Fibroblast of villous mesenchyme (primary cell): ENCODE data around the gene AGAP3. TPM values are rescaled to one million over a fixed set of nuclear protein-coding genes. Genes with fewer than 3 reads are reported as not detected.

ENCODE experiments used
- DNase-seq: peaks from one replicate; pipeline ENCODE4 v3.0.0-alpha.2; 2010; ENCODE audit warnings: low read depth
- H3K4me3 ChIP-seq: 2 replicates; pipeline ENCODE4 v1.5.1; 2011; ENCODE audit warnings: low read depth, mild to moderate bottlenecking, low read length
- total RNA-seq: library from RNA; depleted of rRNA; stranded (reverse); fragments of >200 nt; gene quantifications from 2 replicates; pipeline ENCODE4 v1.2.3, GENCODE V29; 2012
- TF ChIP-seq, protein P1 (sequence below): IDR thresholded peaks from 2 replicates; pipeline ENCODE4 v1.5.1; 2012; ENCODE audit warnings: low read depth, mild to moderate bottlenecking, low read length; ENCODE audit not compliant: insufficient read depth

Gene AGAP3
- total RNA-seq, 1 donor = 59.2 TPM

DNA sequence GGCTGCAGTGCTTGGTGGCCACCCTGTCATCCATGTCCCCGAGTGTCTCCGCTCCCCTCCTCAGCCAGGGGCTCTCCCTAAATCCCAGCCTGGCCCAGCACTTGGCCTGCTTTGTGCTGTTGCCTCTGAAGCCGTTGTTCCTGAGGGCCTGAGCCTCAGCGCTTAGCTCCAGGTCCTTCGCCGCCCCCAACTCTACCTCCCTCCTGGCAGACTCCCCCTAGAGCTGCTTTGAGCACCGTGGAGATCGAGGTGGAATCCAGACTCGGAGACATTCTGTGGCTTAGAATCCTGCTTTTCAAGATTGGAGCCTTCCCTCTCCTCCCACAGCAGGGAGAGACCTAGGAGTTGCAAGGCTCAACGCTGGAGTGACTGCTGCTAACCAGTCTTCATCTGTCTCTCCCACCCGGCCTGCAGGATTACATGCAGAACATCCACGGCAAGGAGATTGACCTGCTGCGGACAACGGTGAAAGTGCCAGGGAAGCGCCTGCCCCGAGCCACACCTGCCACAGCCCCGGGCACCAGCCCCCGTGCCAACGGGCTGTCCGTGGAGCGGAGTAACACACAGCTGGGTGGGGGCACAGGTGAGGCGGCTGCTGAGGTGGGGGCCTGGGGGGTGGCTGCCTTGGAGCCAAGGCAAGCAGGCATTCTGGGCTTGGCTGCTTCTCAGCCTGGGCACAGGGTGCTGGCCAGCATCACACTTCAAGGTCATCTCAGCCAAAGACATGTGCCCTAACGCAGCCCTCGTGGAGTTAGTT lies 47.9 kb downstream of the AGAP3 start:
- TF ChIP-seq, protein P1, sequence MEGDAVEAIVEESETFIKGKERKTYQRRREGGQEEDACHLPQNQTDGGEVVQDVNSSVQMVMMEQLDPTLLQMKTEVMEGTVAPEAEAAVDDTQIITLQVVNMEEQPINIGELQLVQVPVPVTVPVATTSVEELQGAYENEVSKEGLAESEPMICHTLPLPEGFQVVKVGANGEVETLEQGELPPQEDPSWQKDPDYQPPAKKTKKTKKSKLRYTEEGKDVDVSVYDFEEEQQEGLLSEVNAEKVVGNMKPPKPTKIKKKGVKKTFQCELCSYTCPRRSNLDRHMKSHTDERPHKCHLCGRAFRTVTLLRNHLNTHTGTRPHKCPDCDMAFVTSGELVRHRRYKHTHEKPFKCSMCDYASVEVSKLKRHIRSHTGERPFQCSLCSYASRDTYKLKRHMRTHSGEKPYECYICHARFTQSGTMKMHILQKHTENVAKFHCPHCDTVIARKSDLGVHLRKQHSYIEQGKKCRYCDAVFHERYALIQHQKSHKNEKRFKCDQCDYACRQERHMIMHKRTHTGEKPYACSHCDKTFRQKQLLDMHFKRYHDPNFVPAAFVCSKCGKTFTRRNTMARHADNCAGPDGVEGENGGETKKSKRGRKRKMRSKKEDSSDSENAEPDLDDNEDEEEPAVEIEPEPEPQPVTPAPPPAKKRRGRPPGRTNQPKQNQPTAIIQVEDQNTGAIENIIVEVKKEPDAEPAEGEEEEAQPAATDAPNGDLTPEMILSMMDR = no peak
- no peak overlapping the region for H3K4me3 ChIP-seq
- DNase-seq = no peak

DNA sequence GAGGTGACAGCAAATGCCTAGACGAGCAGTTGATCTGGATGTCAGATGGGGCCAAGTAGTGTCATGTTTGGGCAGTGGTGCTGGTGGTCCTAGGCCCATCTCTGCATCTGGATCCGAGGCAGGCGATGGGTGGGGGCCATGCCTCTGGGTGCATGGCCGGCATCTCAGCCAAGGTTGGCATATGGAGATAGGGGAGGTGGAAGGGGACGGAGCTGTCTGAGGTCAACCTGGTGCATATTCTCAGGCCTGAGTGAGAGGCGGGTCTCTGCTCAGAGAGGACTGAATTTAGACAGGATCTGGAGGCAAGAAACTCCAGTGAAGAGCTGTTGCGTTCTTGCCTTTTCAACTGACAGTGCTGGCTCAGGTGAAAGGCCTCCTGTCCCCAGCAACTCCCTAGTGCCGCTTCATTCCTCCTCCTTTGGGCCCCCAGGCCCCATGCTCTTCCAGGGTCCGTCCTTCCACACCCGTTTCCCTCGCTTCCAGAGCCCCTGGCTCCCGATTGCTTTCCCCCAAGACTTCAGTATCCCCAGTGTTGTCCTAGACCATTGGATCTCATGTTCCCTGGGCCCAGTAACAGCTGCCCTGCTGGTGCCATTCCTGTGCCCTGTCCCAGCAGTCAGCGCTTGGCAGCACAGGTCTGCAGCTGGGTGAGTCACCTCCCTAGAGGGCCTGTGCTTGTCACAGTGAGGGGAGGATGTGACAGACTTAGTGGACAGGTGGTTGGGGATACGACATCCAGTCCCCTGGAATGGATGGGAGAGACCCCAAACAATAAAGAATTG lies 48.7 kb downstream of the AGAP3 start:
- DNase-seq = no peak
- TF ChIP-seq, protein P1 = no peak
- H3K4me3 ChIP-seq = no peak overlapping the region

DNA sequence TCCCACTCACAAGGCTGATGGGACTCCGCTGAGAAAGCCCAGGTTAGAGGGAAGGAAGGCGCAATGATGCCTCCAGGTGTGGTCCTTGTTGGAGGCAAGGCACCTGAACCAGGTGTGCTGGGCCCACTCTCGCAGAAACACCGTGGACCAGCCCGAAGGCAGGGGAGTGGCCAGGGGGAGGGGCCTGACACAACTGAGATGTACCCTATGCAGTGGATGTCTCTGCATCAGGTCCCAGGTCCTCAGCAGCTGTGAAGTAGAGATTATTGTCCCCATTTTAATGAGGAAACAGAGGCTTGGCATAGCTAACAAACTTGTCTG lies 49.2 kb downstream of the AGAP3 start:
- TF ChIP-seq, protein P1 = no peak
- no peak for DNase-seq
- H3K4me3 ChIP-seq = no peak overlapping the region

DNA sequence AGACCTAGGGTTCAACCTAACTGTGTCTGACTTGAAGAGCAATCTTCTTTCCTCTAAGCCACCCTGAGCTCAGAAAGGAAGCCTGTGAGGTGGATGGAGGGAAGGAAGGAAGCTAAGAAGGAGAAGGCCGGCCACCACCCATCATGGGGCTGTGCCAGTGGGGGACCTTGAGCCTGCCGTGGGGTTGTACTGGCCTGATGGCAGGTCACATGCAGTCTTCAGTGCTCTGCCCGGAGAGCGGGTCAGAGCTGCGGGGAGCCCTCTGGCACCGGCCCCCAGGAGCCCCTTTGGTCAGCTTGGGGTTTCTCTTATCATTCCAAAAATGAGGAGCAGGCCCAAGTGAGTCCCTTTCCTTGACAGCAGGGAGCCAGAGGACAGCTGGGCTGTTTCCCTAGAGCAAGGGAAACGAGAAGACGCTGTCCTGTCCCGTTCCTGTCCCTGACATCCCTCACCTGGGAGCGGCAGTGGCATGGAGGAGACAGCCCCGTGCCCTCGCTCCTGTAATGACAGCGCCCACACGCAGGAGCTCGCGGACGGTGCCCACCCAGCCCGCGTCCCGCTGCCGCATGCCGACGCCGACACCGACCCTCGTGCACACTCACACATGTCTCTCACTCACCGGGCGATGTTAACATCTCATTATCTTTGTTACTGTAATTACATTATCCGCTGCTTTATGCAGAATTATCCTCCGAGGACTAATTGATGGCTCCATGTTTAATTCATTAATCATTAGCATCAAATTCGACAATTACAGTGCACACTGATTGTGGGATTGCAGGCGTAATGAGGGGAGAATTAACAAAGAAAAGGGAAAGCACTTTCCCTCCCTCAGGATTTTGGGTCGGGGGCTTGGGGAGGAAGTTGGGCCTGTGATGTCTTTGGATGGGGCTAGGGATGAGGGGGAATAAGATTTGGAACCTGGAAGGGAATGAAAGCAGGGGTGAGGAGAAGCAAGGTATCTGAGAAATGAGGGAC lies 49.9 kb downstream of the AGAP3 start:
- no peak overlapping the region for H3K4me3 ChIP-seq
- TF ChIP-seq, protein P1 = no peak
- DNase-seq = no peak

DNA sequence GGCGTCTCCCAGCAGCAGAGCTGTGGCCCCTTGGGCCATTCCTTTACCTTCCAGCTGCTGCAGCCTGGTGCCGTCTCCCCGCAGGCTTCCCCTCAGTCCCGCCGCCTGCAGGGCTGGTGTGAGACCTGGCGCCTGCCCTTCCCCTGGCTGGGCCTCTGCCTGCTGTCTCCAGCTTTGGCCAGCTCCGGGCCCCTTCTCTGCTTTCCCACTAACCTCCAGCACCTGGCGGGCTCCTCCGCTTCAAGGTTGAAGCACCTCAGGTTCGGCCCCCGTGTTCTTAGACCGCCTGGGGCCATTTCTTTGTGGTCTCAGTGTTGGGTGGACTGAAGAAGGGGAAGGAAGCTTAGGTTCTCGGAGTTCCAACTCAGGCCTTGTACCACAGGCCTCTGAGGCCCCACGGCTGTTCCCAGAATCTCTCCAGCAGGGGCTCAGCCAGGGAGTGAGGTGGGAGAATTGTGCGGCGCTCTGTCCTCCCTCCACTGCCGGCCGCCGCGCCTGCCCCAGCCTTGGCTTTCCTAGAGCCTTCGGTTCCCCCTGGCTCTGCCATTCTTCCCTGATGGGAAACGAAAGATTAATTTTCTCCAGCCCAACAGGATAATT lies 50.9 kb downstream of the AGAP3 start:
- TF ChIP-seq, protein P1 = no peak
- no peak for DNase-seq

DNA sequence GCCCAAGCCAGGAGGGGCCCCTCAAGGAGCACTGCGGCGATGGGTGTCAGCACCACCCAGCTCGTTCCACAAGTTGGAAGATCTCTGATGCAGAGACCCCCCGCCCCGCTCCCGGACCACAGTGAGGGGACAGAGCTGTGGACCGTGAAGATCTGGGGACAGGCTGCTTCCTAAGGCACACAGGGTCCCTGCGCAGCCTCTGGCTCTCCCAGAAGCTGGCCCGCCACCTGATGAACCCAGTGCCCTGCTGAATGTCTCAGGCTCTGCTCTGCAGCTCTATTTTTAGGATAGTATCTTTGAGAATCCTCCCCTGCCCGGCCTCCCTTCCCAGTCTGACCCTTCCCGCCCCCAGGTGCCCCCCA lies 51.5 kb downstream of the AGAP3 start:
- TF ChIP-seq, protein P1 = no peak
- no peak for DNase-seq

More for the DNA sequence above, 50.9 kb downstream of the AGAP3 start:
- H3K4me3 ChIP-seq = no peak overlapping the region

More for the DNA sequence above, 51.5 kb downstream of the AGAP3 start:
- no peak overlapping the region for H3K4me3 ChIP-seq
